Neural crest cell (in vitro differentiated cells): Measurements from ENCODE around the gene CXorf58. TPM values are rescaled to one million over a fixed set of nuclear protein-coding genes. Genes with fewer than 3 reads are reported as not detected.

Experiments
- DNase-seq: peaks from one replicate; pipeline ENCODE4 v3.0.0; 2021; ENCODE audit warnings: low read depth, mixed read lengths, low spot score
- H3K27ac Mint-ChIP-seq: one replicate; pipeline ENCODE4 v1.8.0; 2021; ENCODE audit warnings: mild to moderate bottlenecking, mixed read lengths; ENCODE audit not compliant: unreplicated experiment
- H3K27me3 Mint-ChIP-seq: 2 replicates; pipeline ENCODE4 v1.8.0; 2021; ENCODE audit warnings: low read depth, mild to moderate bottlenecking, mixed read lengths
- H3K36me3 Mint-ChIP-seq: 2 replicates; pipeline ENCODE4 v1.8.0; 2021; ENCODE audit warnings: low read depth, mild to moderate bottlenecking, mixed read lengths
- H3K4me1 Mint-ChIP-seq: 2 replicates; pipeline ENCODE4 v1.8.0; 2021; ENCODE audit warnings: mixed read lengths
- H3K4me3 Mint-ChIP-seq: one replicate; pipeline ENCODE4 v1.8.0; 2021; ENCODE audit warnings: mild to moderate bottlenecking, mixed read lengths
- H3K9me3 Mint-ChIP-seq: 2 replicates; pipeline ENCODE4 v1.8.0; 2021; ENCODE audit warnings: mixed read lengths
- CTCF ChIP-seq: fragments of 200-600 bp; sonication (generic); conservative IDR thresholded peaks from 2 replicates; pipeline ENCODE4 v1.5.0; 2021; ENCODE audit warnings: antibody characterized with exemption, mild to moderate bottlenecking
- total RNA-seq: library from RNA; stranded (reverse); gene quantifications from 2 replicates; pipeline ENCODE4 v1.2.1, GENCODE V29; 2021

Gene CXorf58
- total RNA-seq, 1 donor from 2014 or later, result 0.26 TPM

- peaks cover 11% of the 10 kb centered on the region for H3K36me3 Mint-ChIP-seq
- no peak overlapping the region for H3K27ac Mint-ChIP-seq
- no peak for DNase-seq
These were observed 73.9 kb downstream of the CXorf58 start for GRCh38 chrX:23981711-23982110.

DNA sequence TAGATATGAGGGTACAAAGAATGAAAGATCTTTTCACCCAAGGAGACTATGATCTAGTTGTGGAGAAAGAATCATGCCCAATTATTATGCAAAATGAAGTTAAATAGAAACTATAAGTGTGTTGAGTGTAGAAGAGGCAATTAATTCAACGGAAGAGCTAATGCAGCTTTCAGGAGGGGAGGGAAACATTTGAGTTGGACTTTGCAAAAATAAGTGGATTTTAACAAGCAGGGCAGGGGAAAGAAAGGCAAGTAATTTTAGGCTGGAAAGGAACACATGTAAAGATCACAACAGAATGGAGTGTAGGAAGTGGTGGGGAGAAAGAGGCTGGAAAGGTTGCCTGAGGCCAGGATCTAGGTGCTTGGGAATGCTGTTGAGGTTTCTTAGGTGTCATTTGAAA, 75.1 kb downstream of the CXorf58 start:
- DNase-seq, result no peak
- Mint-ChIP-seq H3K36me3 (peaks cover 12% of the 10 kb centered on the region), H3K4me3 (no peak overlapping the region), H3K9me3 (no peaks in the 10 kb centered on the region), H3K4me1 (no peaks in the 10 kb centered on the region), H3K27me3 (no peaks in the 10 kb centered on the region), H3K27ac (no peak overlapping the region)
- no peak for TF ChIP-seq CTCF

More at GRCh38 chrX:23981711-23982110, 73.9 kb downstream of the CXorf58 start:
- no peaks in the 10 kb centered on the region for H3K4me1 Mint-ChIP-seq
- TF ChIP-seq CTCF, result no peak
- no peaks in the 10 kb centered on the region for H3K27me3 Mint-ChIP-seq
- no peaks in the 10 kb centered on the region for H3K9me3 Mint-ChIP-seq
- no peak overlapping the region for H3K4me3 Mint-ChIP-seq

Other genes with a start within 250 kb of the CXorf58 start
- 168 and 171 TPM in 2 replicates for gene PRDX4, start 240.5 kb upstream of the CXorf58 start, total RNA-seq
- gene ACOT9, start 164.7 kb upstream of the CXorf58 start, total RNA-seq, result 61.8 and 62.2 TPM in 2 replicates
- 106 and 108 TPM in 2 replicates for gene SAT1, start 124.8 kb upstream of the CXorf58 start, total RNA-seq
- 91.0 and 103 TPM in 2 replicates for gene APOO, start 68 bp upstream of the CXorf58 start, total RNA-seq
- 16.5 and 17.1 TPM in 2 replicates for gene KLHL15, start 119.2 kb downstream of the CXorf58 start, total RNA-seq
- gene EIF2S3, start 146.9 kb downstream of the CXorf58 start, total RNA-seq, result 426 and 440 TPM in 2 replicates
- 83.6 and 88.4 TPM in 2 replicates for gene ZFX, start 241.7 kb downstream of the CXorf58 start, total RNA-seq